B cell (primary cell): ENCODE measurements around the gene NTSR2. TPM values are rescaled to one million over a fixed set of nuclear protein-coding genes. Genes with fewer than 3 reads are reported as not detected.

ENCODE experiments used
- ATAC-seq: fragments of 200-7000 bp; cut with Tn5 transposase; one replicate; pipeline ENCODE4 v1.10.0; 2021; ENCODE audit warnings: low read depth, mild to moderate bottlenecking, moderate number of reproducible peaks, moderate library complexity
- CTCF ChIA-PET: fragments of 350-600 bp; sonication (Branson Sonifier 250); formaldehyde crosslinking; loops from one replicate; lab custom pipeline; 2021; ENCODE audit warnings: antibody characterized with exemption, inconsistent platforms; lab: Charles Lee
- POLR2A ChIA-PET: fragments of 350-600 bp; sonication (Branson Sonifier 250); formaldehyde crosslinking; loops from one replicate; lab custom pipeline; 2021; ENCODE audit warnings: antibody characterized with exemption; lab: Charles Lee
- DNase-seq: peaks from one replicate; pipeline ENCODE4 v3.0.0; 2013
- H2AFZ ChIP-seq: 2 replicates; pipeline ENCODE4 v1.6.1; 2012; ENCODE audit warnings: mild to moderate bottlenecking, low read depth, low read length; ENCODE audit not compliant: insufficient read depth, poor library complexity, severe bottlenecking
- H3K27ac ChIP-seq, 2 donors: 1 replicate in 1 of 2; 2 replicates in 1 of 2; pipeline ENCODE4 v1.5.1; 2012 to 2013; ENCODE audit warnings: low read length in 2 of 2, mild to moderate bottlenecking in 2 of 2, moderate library complexity in 1 of 2
- H3K27me3 ChIP-seq, 4 experiments: fragments of 200-600 bp in 1 of 4; sonication (generic) in 1 of 4; replicated peaks in 1 of 4; 1 replicate in 2 of 4; 2 replicates in 2 of 4; pipeline versions ENCODE4 v1.6.1 to v1.7.0; 2013 to 2016; ENCODE audit warnings: low read length in 3 of 4, mild to moderate bottlenecking in 2 of 4, mixed read lengths in 1 of 4, moderate library complexity in 1 of 4; ENCODE audit not compliant: insufficient read depth in 4 of 4, control insufficient read depth in 3 of 4; ENCODE audit errors: control extremely low read depth in 1 of 4
- H3K36me3 ChIP-seq, 2 experiments: replicated peaks in 1 of 2; 1 replicate in 1 of 2; 2 replicates in 1 of 2; pipeline versions ENCODE4 v1.6.1 to v1.7.1; 2013; ENCODE audit warnings: low read length in 1 of 2; ENCODE audit not compliant: insufficient read depth in 2 of 2, control insufficient read depth in 1 of 2; ENCODE audit errors: control extremely low read depth in 1 of 2, extremely low read depth in 1 of 2
- H3K4me1 ChIP-seq, 2 donors: fragments of 200-600 bp in 1 of 2; sonication (generic) in 1 of 2; 1 replicate in 1 of 2; 2 replicates in 1 of 2; pipeline versions ENCODE4 v1.5.1 to v1.6.1; 2013 to 2017; ENCODE audit warnings: low read length in 2 of 2; ENCODE audit not compliant: control insufficient read depth in 2 of 2, insufficient read depth in 2 of 2
- H3K4me2 ChIP-seq: replicated peaks from 2 replicates; pipeline ENCODE3; 2012; ENCODE audit warnings: mild to moderate bottlenecking, low read depth, low read length; ENCODE audit not compliant: poor library complexity, severe bottlenecking
- H3K4me3 ChIP-seq, 5 experiments: fragments of 200-600 bp in 1 of 5; sonication (generic) in 1 of 5; 1 replicate in 3 of 5; 2 replicates in 2 of 5; pipeline versions ENCODE4 v1.5.1 to v1.7.0; 2011 to 2016; ENCODE audit warnings: low read length in 4 of 5, mild to moderate bottlenecking in 4 of 5, low read depth in 2 of 5, control low read depth in 1 of 5, moderate library complexity in 1 of 5; ENCODE audit not compliant: insufficient read depth in 1 of 5; ENCODE audit errors: control extremely low read depth in 1 of 5, extremely low read depth in 1 of 5
- H3K79me2 ChIP-seq: fragments of 200-600 bp; sonication (generic); one replicate; pipeline ENCODE4 v1.6.0; 2016; ENCODE audit warnings: low read length; ENCODE audit not compliant: control insufficient read depth, insufficient read depth
- H3K9ac ChIP-seq: fragments of 200-600 bp; sonication (generic); 2 replicates; pipeline ENCODE4 v1.6.1; 2017; ENCODE audit warnings: mild to moderate bottlenecking, low read length, moderate library complexity
- H3K9me3 ChIP-seq, 3 donors: one replicate each; pipeline versions ENCODE4 v1.6.1 to v1.7.1; 2013; ENCODE audit warnings: low read length in 2 of 3; ENCODE audit not compliant: control insufficient read depth in 2 of 3, insufficient read depth in 1 of 3; ENCODE audit errors: control extremely low read depth in 1 of 3
- H4K20me1 ChIP-seq: 2 replicates; pipeline ENCODE4 v1.6.0; 2012; ENCODE audit warnings: mild to moderate bottlenecking, low read length; ENCODE audit not compliant: insufficient read depth, control insufficient read depth, poor library complexity, severe bottlenecking
- H3K27ac Mint-ChIP-seq: one replicate; pipeline ENCODE4 v1.8.0; 2021; ENCODE audit warnings: mixed read lengths
- H3K27me3 Mint-ChIP-seq: one replicate; pipeline ENCODE4 v1.8.0; 2021; ENCODE audit warnings: mixed read lengths
- H3K4me1 Mint-ChIP-seq: one replicate; pipeline ENCODE4 v1.8.0; 2021; ENCODE audit warnings: mixed read lengths
- H3K4me3 Mint-ChIP-seq: one replicate; pipeline ENCODE4 v1.8.0; 2021; ENCODE audit warnings: mixed read lengths
- H3K9me3 Mint-ChIP-seq: one replicate; pipeline ENCODE4 v1.8.0; 2022; ENCODE audit warnings: mixed read lengths; ENCODE audit not compliant: insufficient read depth
- EZH2 ChIP-seq: IDR thresholded peaks from 2 replicates; pipeline ENCODE4 v1.6.1; 2012; ENCODE audit warnings: borderline replicate concordance, low read depth, mild to moderate bottlenecking, moderate library complexity, low read length; ENCODE audit not compliant: insufficient read depth, poor library complexity, severe bottlenecking
- WGBS: methylation state at CpG from one replicate; pipeline ENCODE4 v1.1.5; 2013; ENCODE audit warnings: missing lambda C conversion rate; ENCODE audit not compliant: insufficient coverage; 5-methylcytosine and 5-hydroxymethylcytosine counted together
- intact Hi-C: fragments of 100-400 bp; cut with micrococcal nuclease; formaldehyde crosslinking; loops from one replicate; pipeline ENCODE4 v1.10.0; 2022
- polyA plus RNA-seq: library from polyadenylated mRNA; depleted of rRNA; stranded (reverse); fragments of >200 nt; gene quantifications from 2 replicates; pipeline ENCODE4 v1.2.3, GENCODE V29; 2012
- total RNA-seq, 2 donors: library from RNA; stranded (reverse); fragments of 120-200 nt in 1 of 2; gene quantifications; 1 replicate in 1 of 2; 2 replicates in 1 of 2; pipeline versions ENCODE4 v1.2.3 to v1.2.4, GENCODE V29; 2013 to 2022
- TF ChIP-seq, protein P1 (sequence below): fragments of 200-600 bp; IDR thresholded peaks from one replicate; pipeline ENCODE4 v1.8.0; 2022; ENCODE audit warnings: antibody characterized with exemption, mild to moderate bottlenecking

Gene NTSR2
- total and polyA plus RNA-seq, 2 donors (not counting 1 experiment from before 2014, with no cell fraction given): not detected

GRCh38 chr2:11646530-11646929 is 23.5 kb downstream of the NTSR2 start:
- Histone ChIP-seq H3K4me1 (no peaks in the 10 kb centered on the region), H3K4me2 (no peak overlapping the region), H3K9ac (no peak overlapping the region), H3K27me3 (peaks cover 0 to 6% (median 2%) of the 10 kb centered on the region in 4 experiments), H3K79me2 (no peaks in the 10 kb centered on the region), H3K36me3 (no peaks in the 10 kb centered on the region), H4K20me1 (no peaks in the 10 kb centered on the region), H3K9me3 (no peaks in the 10 kb centered on the region), H3K27ac (no peak overlapping the region), H2AFZ (no peak overlapping the region), H3K4me3 (no peak overlapping the region)
- POLR2A ChIA-PET: no interaction called here
- Mint-ChIP-seq H3K4me3 (no peak overlapping the region), H3K27ac (no peak overlapping the region), H3K27me3 (peaks cover 19% of the 10 kb centered on the region), H3K4me1 (no peaks in the 10 kb centered on the region), H3K9me3 (no peaks in the 10 kb centered on the region)
- WGBS: 100% methylated on average over 2 of the region's 3 CpGs
- TF ChIP-seq, protein P1, sequence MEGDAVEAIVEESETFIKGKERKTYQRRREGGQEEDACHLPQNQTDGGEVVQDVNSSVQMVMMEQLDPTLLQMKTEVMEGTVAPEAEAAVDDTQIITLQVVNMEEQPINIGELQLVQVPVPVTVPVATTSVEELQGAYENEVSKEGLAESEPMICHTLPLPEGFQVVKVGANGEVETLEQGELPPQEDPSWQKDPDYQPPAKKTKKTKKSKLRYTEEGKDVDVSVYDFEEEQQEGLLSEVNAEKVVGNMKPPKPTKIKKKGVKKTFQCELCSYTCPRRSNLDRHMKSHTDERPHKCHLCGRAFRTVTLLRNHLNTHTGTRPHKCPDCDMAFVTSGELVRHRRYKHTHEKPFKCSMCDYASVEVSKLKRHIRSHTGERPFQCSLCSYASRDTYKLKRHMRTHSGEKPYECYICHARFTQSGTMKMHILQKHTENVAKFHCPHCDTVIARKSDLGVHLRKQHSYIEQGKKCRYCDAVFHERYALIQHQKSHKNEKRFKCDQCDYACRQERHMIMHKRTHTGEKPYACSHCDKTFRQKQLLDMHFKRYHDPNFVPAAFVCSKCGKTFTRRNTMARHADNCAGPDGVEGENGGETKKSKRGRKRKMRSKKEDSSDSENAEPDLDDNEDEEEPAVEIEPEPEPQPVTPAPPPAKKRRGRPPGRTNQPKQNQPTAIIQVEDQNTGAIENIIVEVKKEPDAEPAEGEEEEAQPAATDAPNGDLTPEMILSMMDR: no peak
- no peak for TF ChIP-seq EZH2
- DNase-seq (no peak), ATAC-seq (no peak)
- CTCF ChIA-PET: no interaction called here
- intact Hi-C loops: no loop called here

GRCh38 chr2:11644293-11644692 is 25.7 kb downstream of the NTSR2 start:
- no peaks in the 10 kb centered on the region for H3K4me1 ChIP-seq
- H3K4me3 ChIP-seq: no peak overlapping the region
- Mint-ChIP-seq H3K9me3 (no peaks in the 10 kb centered on the region), H3K27ac (no peak overlapping the region), H3K4me1 (no peaks in the 10 kb centered on the region), H3K4me3 (no peak overlapping the region), H3K27me3 (peaks cover 13% of the 10 kb centered on the region)
- no peaks in the 10 kb centered on the region for H3K9me3 ChIP-seq
- H3K79me2 ChIP-seq: no peaks in the 10 kb centered on the region
- CTCF ChIA-PET: no interaction called here
- peaks cover 0 to 6% (median 0%) of the 10 kb centered on the region in 4 experiments for H3K27me3 ChIP-seq
- H4K20me1 ChIP-seq: no peaks in the 10 kb centered on the region
- H2AFZ ChIP-seq: no peak overlapping the region
- no peaks in the 10 kb centered on the region for H3K36me3 ChIP-seq
- H3K4me2 ChIP-seq: no peak overlapping the region
- WGBS: no CpG with 5 or more reads among the region's 3 CpGs
- DNase-seq (no peak), ATAC-seq (no peak)
- no peak for TF ChIP-seq EZH2
- TF ChIP-seq, protein P1: no peak
- H3K27ac ChIP-seq: no peak overlapping the region
- POLR2A ChIA-PET: no interaction called here
- intact Hi-C loops: no loop called here
- no peak overlapping the region for H3K9ac ChIP-seq
